OCI-LY7 (cell line): ENCODE results near the gene NKPD1. TPM values are rescaled to one million over a fixed set of nuclear protein-coding genes. Genes with fewer than 3 reads are reported as not detected.

Source experiments
- BruUV-seq: library from RNA; stranded (reverse); fragments of 400-500 nt; replicated peaks from 2 replicates; lab custom pipeline; 2021; lab: Mats Ljungman, UMichigan
- CTCF ChIA-PET: fragments of 300-600 bp; sonication (Branson Sonifier 250); formaldehyde crosslinking; loops from one replicate; lab custom pipeline; 2022; ENCODE audit warnings: antibody characterized with exemption; ENCODE audit not compliant: unreplicated experiment; lab: Charles Lee
- POLR2A ChIA-PET: fragments of 300-600 bp; sonication (Branson Sonifier 250); formaldehyde crosslinking; loops from one replicate; lab custom pipeline; 2022; ENCODE audit warnings: antibody characterized with exemption; lab: Charles Lee
- DNase-seq: peaks from one replicate; pipeline ENCODE4 v3.0.0-alpha.2; 2015; ENCODE audit warnings: low spot score
- H2AFZ ChIP-seq: fragments of 200-600 bp; sonication (generic), shearing (Covaris generic); 2 replicates; pipeline ENCODE4 v1.6.1; 2014; ENCODE audit warnings: mild to moderate bottlenecking, antibody characterized with exemption, low read length, moderate library complexity
- H3K27ac ChIP-seq: fragments of 200-600 bp; sonication (generic); 2 replicates; pipeline ENCODE4 v1.5.1; 2014; ENCODE audit warnings: mixed run types, low read depth, mild to moderate bottlenecking, moderate library complexity, low read length, inconsistent platforms; ENCODE audit not compliant: poor library complexity, severe bottlenecking
- H3K36me3 ChIP-seq: fragments of 200-600 bp; sonication (generic); 2 replicates; pipeline ENCODE4 v1.6.1; 2014; ENCODE audit warnings: mild to moderate bottlenecking, antibody characterized with exemption, low read length, moderate library complexity, mixed read lengths; ENCODE audit not compliant: insufficient read depth
- H3K4me1 ChIP-seq: fragments of 200-600 bp; sonication (generic); 2 replicates; pipeline ENCODE4 v1.5.1; 2014; ENCODE audit warnings: mild to moderate bottlenecking, low read length; ENCODE audit not compliant: insufficient read depth, poor library complexity, severe bottlenecking
- H3K4me2 ChIP-seq: fragments of 200-600 bp; sonication (generic); 2 replicates; pipeline ENCODE4 v1.6.1; 2014; ENCODE audit warnings: mild to moderate bottlenecking, low read length
- H3K4me3 ChIP-seq: fragments of 200-600 bp; sonication (generic); 2 replicates; pipeline ENCODE4 v1.5.1; 2014; ENCODE audit warnings: mild to moderate bottlenecking, low read depth, low read length; ENCODE audit not compliant: poor library complexity, severe bottlenecking
- H3K79me2 ChIP-seq: fragments of 200-600 bp; sonication (generic); 2 replicates; pipeline ENCODE4 v1.6.1; 2016; ENCODE audit warnings: low read depth, mild to moderate bottlenecking, low read length, moderate library complexity, mixed read lengths; ENCODE audit not compliant: insufficient read depth
- H3K9me2 ChIP-seq: fragments of 200-600 bp; sonication (generic); 2 replicates; pipeline ENCODE4 v1.6.1; 2016; ENCODE audit warnings: mild to moderate bottlenecking, low read length, mixed read lengths; ENCODE audit not compliant: insufficient read depth
- H3K9me3 ChIP-seq: fragments of 200-600 bp; sonication (generic); 2 replicates; pipeline ENCODE4 v1.6.1; 2014; ENCODE audit warnings: mild to moderate bottlenecking, mixed run types, low read length, mixed read lengths
- H4K20me1 ChIP-seq: fragments of 200-600 bp; sonication (generic); 2 replicates; pipeline ENCODE4 v1.6.1; 2014; ENCODE audit warnings: mild to moderate bottlenecking, antibody characterized with exemption, low read length, moderate library complexity, mixed read lengths; ENCODE audit not compliant: insufficient read depth
- CTCF ChIP-seq: fragments of 200-600 bp; sonication (generic); conservative IDR thresholded peaks from 2 replicates; pipeline ENCODE4 v1.5.1; 2014; ENCODE audit warnings: mild to moderate bottlenecking, antibody characterized with exemption, low read length, moderate library complexity, mixed read lengths
- EZH2phosphoT487 ChIP-seq: fragments of 200-600 bp; sonication (generic); IDR thresholded peaks from 2 replicates; pipeline ENCODE4 v1.6.1; 2018; ENCODE audit warnings: low read depth, borderline replicate concordance, mild to moderate bottlenecking, mixed run types, antibody characterized with exemption, low read length, moderate library complexity, mixed read lengths
- intact Hi-C: fragments of 100-400 bp; cut with micrococcal nuclease; formaldehyde crosslinking; loops from one replicate; pipeline ENCODE4 v1.10.0; 2022; ENCODE audit not compliant: unreplicated experiment
- total RNA-seq, 2 experiments: library from RNA; depleted of rRNA in 1 of 2; stranded (reverse); fragments of >200 nt in 1 of 2; shearing (Covaris generic) in 1 of 2; gene quantifications; 2 replicates each; pipeline ENCODE4 v1.2.3, GENCODE V29; 2014 to 2022

NKPD1 gene
- total RNA-seq, 2 experiments from 2014 or later = 0.50 to 1.0 TPM

- CTCF ChIA-PET = no interaction called here
- POLR2A ChIA-PET = no interaction called here
- H3K4me2 ChIP-seq = no peak overlapping the region
Observed at GRCh38 chr19:45142726-45143110, 18.1 kb downstream of the NKPD1 start.

GRCh38 chr19:45142016-45142725 is 18.6 kb downstream of the NKPD1 start:
- CTCF ChIA-PET = no interaction called here
- POLR2A ChIA-PET = no interaction called here

More at GRCh38 chr19:45142726-45143110, 18.1 kb downstream of the NKPD1 start:
- TF ChIP-seq CTCF = no peak
- no peak for TF ChIP-seq EZH2phosphoT487
- BruUV-seq = no TSS peak
- Histone ChIP-seq H3K79me2 (peaks cover 16% of the 10 kb centered on the region; the same call in 1 of the 2 replicates), H4K20me1 (no peaks in the 10 kb centered on the region), H2AFZ (no peak overlapping the region), H3K27ac (no peak overlapping the region), H3K4me3 (no peak overlapping the region), H3K4me1 (peaks cover 23% of the 10 kb centered on the region), H3K36me3 (peaks cover 44% of the 10 kb centered on the region), H3K9me2 (no peaks in the 10 kb centered on the region), H3K9me3 (no peaks in the 10 kb centered on the region)
- no peak for DNase-seq
- intact Hi-C loops = no loop called here

More at GRCh38 chr19:45142016-45142725, 18.6 kb downstream of the NKPD1 start:
- intact Hi-C loops = no loop called here
- H3K4me3 ChIP-seq = no peak overlapping the region
- H3K9me3 ChIP-seq = no peaks in the 10 kb centered on the region
- no peaks in the 10 kb centered on the region for H3K9me2 ChIP-seq
- H2AFZ ChIP-seq = no peak overlapping the region
- TF ChIP-seq CTCF = no peak
- no peak for TF ChIP-seq EZH2phosphoT487
- no TSS peak for BruUV-seq
- DNase-seq = no peak
- no peak overlapping the region for H3K27ac ChIP-seq
- H3K79me2 ChIP-seq = peaks cover 16% of the 10 kb centered on the region; the same call in 1 of the 2 replicates
- H3K36me3 ChIP-seq = peaks cover 44% of the 10 kb centered on the region
- no peaks in the 10 kb centered on the region for H4K20me1 ChIP-seq
- peaks cover 28% of the 10 kb centered on the region for H3K4me1 ChIP-seq
- no peak overlapping the region for H3K4me2 ChIP-seq
